ENCODE results near the gene RPL13A. TPM values are rescaled to one million over a fixed set of nuclear protein-coding genes. Genes with fewer than 3 reads are reported as not detected.

RPL13A gene
- total RNA-seq, 4 donors from 2014 or later, result 1,269 to 3,399 (median 2,205) TPM

- no peak for ATAC-seq
- peak overlapping the region in 1 of 4 donors; percentile 96 for H3K27ac ChIP-seq
- 75 to 84% methylated on average over 2 to 7 of the region's 7 CpGs for WGBS, 2 donors (ENCODE audit: low coverage in 1 of 2)
- H3K27me3 ChIP-seq, result no peaks in the 10 kb centered on the region
- no peaks in the 10 kb centered on the region for H3K9me3 ChIP-seq
- peaks cover 0 to 58% (median 17%) of the 10 kb centered on the region in 3 donors for H3K4me1 ChIP-seq
- peaks cover 0 to 45% of the 10 kb centered on the region in 2 donors for H3K36me3 ChIP-seq
- TF ChIP-seq POLR2A (IDR thresholded peaks at IDR 0.05) (no peak), CTCF (IDR thresholded peaks at IDR 0.05) (no peak)
- H3K4me3 ChIP-seq, result peak overlapping the region in 1 of 2 donors; percentile 81
Observed at GRCh38 chr19:49450405-49450804, 37.0 kb upstream of the RPL13A start.

- peaks cover 0 to 39% of the 10 kb centered on the region in 2 donors for H3K36me3 ChIP-seq
- peaks cover 0 to 62% (median 18%) of the 10 kb centered on the region in 3 donors for H3K4me1 ChIP-seq
- peak within 1 kb of the TSS; percentile 81 to 86 for H3K4me3 ChIP-seq
- TF ChIP-seq POLR2A (IDR thresholded peaks at IDR 0.05) (peak in 1 of 2 donors; percentile 26), EP300 (IDR thresholded peaks at IDR 0.05) (no peak), POLR2AphosphoS5 (IDR thresholded peaks at IDR 0.05) (peak; percentile 89), CTCF (IDR thresholded peaks at IDR 0.05) (peak in 3 of 4 experiments; percentile 22 to 44 (median 30))
- ATAC-seq, result peak; percentile 78
- H3K27ac ChIP-seq, result peak within 1 kb of the TSS; percentile 95 to 100 (median 96)
- no peaks in the 10 kb centered on the region for H3K27me3 ChIP-seq
- no peaks in the 10 kb centered on the region for H3K9me3 ChIP-seq
- 0% methylated on average over 9 to 13 of the region's 42 CpGs for WGBS, 2 donors (ENCODE audit: low coverage in 1 of 2)
Observed at GRCh38 chr19:49451430-49452181, 35.8 kb upstream of the RPL13A start, which contains the start of gene PIH1D1. TSS of gene PIH1D1 (minus strand) at chr19:49451814. CDS start at chr19:49451574, 240 bp downstream.

- Histone ChIP-seq H3K4me1 (peaks cover 0 to 61% (median 21%) of the 10 kb centered on the region in 3 donors), H3K4me3 (peak within 1 kb of the TSS; percentile 81 to 86), H3K27me3 (no peaks in the 10 kb centered on the region), H3K27ac (peak within 1 kb of the TSS; percentile 95 to 100 (median 96)), H3K9me3 (no peaks in the 10 kb centered on the region), H3K36me3 (peaks cover 0 to 29% of the 10 kb centered on the region in 2 donors)
- ATAC-seq, result peak; percentile 94
- peak; percentile 91 for TF ChIP-seq POLR2AphosphoS5 (IDR thresholded peaks at IDR 0.05)
- no peak for TF ChIP-seq EP300 (IDR thresholded peaks at IDR 0.05)
- peak in 1 of 4 experiments; percentile 2 for TF ChIP-seq CTCF (IDR thresholded peaks at IDR 0.05)
- TF ChIP-seq POLR2A (IDR thresholded peaks at IDR 0.05), result peak; percentile 67 to 83
- WGBS, 2 donors (ENCODE audit: low coverage in 1 of 2), result 0 to 1% methylated on average over 8 to 30 of the region's 66 CpGs
Observed at GRCh38 chr19:49453013-49453756, 34.2 kb upstream of the RPL13A start, which contains the start of gene ALDH16A1. TSS of gene ALDH16A1 (plus strand) at chr19:49453225. CDS start at chr19:49453332, 107 bp downstream.

- ATAC-seq, result no peak
- H3K27ac ChIP-seq, result peak overlapping the region; percentile 95 to 100 (median 96)
- 15 to 31% methylated on average over 4 to 8 of the region's 10 CpGs for WGBS, 2 donors (ENCODE audit: low coverage in 1 of 2)
- H3K27me3 ChIP-seq, result no peaks in the 10 kb centered on the region
- H3K9me3 ChIP-seq, result no peaks in the 10 kb centered on the region
- peaks cover 0 to 61% (median 21%) of the 10 kb centered on the region in 3 donors for H3K4me1 ChIP-seq
- H3K4me3 ChIP-seq, result peak overlapping the region; percentile 49 to 81
- TF ChIP-seq EP300 (IDR thresholded peaks at IDR 0.05) (no peak), POLR2A (IDR thresholded peaks at IDR 0.05) (no peak), POLR2AphosphoS5 (IDR thresholded peaks at IDR 0.05) (no peak), CTCF (IDR thresholded peaks at IDR 0.05) (no peak)
- peaks cover 0 to 29% of the 10 kb centered on the region in 2 donors for H3K36me3 ChIP-seq
Observed at GRCh38 chr19:49453757-49454240, 33.6 kb upstream of the RPL13A start.

Measured in gastroesophageal sphincter (tissue), 4 donors.